ENCODE data around the gene HIGD1B. TPM values are rescaled to one million over a fixed set of nuclear protein-coding genes. Genes with fewer than 3 reads are reported as not detected.

HIGD1B gene
- total and polyA plus RNA-seq, 10 of the 15 experiments (the other 5 are each of a cell fraction or from before 2014, with no cell fraction given), result 1.0 TPM; not detected in 9

DNA sequence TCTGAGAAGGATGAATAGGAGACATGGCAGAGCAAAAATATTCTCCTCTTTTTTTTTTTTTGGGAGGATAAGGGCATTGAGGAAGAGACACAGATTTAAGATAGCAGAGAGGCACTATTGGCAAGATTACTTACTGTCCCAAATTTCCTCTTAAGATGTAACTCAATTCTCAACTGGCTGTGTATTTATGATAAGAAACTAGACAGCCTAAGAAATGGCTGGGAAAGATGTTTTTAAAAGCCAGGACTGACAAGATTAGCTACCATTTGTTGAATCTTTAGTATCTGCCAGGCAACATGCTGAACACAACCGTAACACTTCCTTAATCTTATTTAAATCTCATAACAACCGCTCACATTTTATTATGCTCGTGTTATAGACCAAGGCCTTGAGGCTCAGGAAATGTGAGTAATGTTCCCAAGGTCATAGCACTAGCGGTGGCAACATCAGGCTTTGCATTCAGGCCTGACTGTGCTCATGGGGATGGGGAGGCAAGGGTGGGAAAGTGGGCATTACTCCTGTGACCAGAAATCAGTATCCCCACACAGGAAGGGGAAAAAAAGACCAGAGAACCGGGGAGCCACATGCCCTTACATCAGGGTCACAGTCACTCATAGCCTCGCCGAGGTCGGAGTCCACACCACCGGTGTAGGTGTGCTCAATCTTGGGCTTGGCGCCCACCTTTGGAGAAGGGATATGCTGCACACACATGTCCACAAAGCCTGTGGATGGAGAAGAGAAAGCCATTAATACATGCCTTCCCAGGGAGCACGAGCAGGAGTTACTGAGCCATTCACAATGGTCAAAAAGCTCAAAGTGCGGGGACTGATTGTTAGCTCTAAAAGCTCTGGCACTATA lies 15.6 kb downstream of the HIGD1B start:
- ATAC-seq (no peak), FAIRE-seq (no peak), DNase-seq (ENCODE audit: low read depth, low spot score) (no peak)
- no peaks in the 10 kb centered on the region for H3K4me1 ChIP-seq (ENCODE audit: control insufficient read depth, insufficient read depth, low read length)
- H4K20me1 ChIP-seq (ENCODE audit: control insufficient read depth, insufficient read depth), result no peaks in the 10 kb centered on the region; the same call in 1 of the 2 replicates
- in situ Hi-C loops (cut with MboI), result loop anchor here (25.0 kb wide), 1 partner anchor 1651 kb away; the partner anchor contains the start of gene TMEM106A
- no peak overlapping the region for H3K4me2 ChIP-seq (ENCODE audit: control insufficient read depth, insufficient read depth)
- H2AFZ ChIP-seq (ENCODE audit: control insufficient read depth, low read depth, low read length), result no peak overlapping the region
- no peaks in the 10 kb centered on the region for H3K79me2 ChIP-seq (ENCODE audit: control insufficient read depth, insufficient read depth, low read length)
- no peaks in the 10 kb centered on the region for H3K27me3 ChIP-seq (replicated peaks in 1 of 2; ENCODE audit: control insufficient read depth in 2 of 2, insufficient read depth in 2 of 2, low read length in 1 of 2)
- no peak overlapping the region for H3K9ac ChIP-seq (ENCODE audit: control insufficient read depth, insufficient read depth, low read length)
- WGBS (ENCODE audit: insufficient coverage, insufficient replicate concordance, low lambda C conversion rate, missing lambda C conversion rate), result 96% methylated on average over 12 of the region's 12 CpGs
- ChIA-PET POLR2A (interaction anchor here (0.6 kb wide), 1 partner anchor 24 kb away, joined by 4 read pairs; no protein-coding TSS in a partner anchor), CTCF (interaction anchor here (0.5 to 12.3 kb wide), 5 partner anchors 18 to 272 kb away, joined by 3 to 175 read pairs (median 4); partner anchors contain the start of gene ACBD4), RAD21 (ENCODE audit: unreplicated experiment) (interaction anchor here (2.7 kb wide), 2 partner anchors 85 to 88 kb away, joined by 6 to 13 read pairs; no protein-coding TSS in a partner anchor), SMC1A (ENCODE audit: uncharacterized antibody, unreplicated experiment) (interaction anchor here (0.7 to 4.4 kb wide), 3 partner anchors 85 to 157 kb away, joined by 3 to 19 read pairs (median 4); no protein-coding TSS in a partner anchor)
- no TSS peak for BruUV-seq (replicated peaks)
- intact Hi-C loops (cut with micrococcal nuclease; ENCODE audit: unreplicated experiment), result no loop called here
- no peaks in the 10 kb centered on the region for H3K9me3 ChIP-seq (replicated peaks; ENCODE audit: control insufficient read depth, insufficient read depth, low read length)
- H3K36me3 ChIP-seq (ENCODE audit: control insufficient read depth in 2 of 2, insufficient read depth in 2 of 2, low read length in 1 of 2), result peaks cover 27 to 40% of the 10 kb centered on the region in 2 experiments
- TF ChIP-seq TARDBP (IDR thresholded peaks at IDR 0.05; ENCODE audit: borderline replicate concordance) (no peak), ZBTB40 (IDR thresholded peaks at IDR 0.05; ENCODE audit: borderline replicate concordance) (no peak), EGR1 (IDR thresholded peaks at IDR 0.05; ENCODE audit: borderline replicate concordance in 1 of 2, low read depth in 2 of 2, low read length in 2 of 2) (no peak), BACH1 (IDR thresholded peaks at IDR 0.05; ENCODE audit: borderline replicate concordance) (no peak), MYC (IDR thresholded peaks at IDR 0.05; ENCODE audit: insufficient read depth, insufficient read length, insufficient replicate concordance, low read length, severe bottlenecking) (no peak)
- H3K27ac ChIP-seq (ENCODE audit: control insufficient read depth, insufficient read depth), result no peak overlapping the region
- H3K4me3 ChIP-seq, result no peak overlapping the region

Measured in GM12878 (cell line).